ENCODE data around the gene HOMER3.
"Not testable (repeated sequence)": the region's sequence is repeated elsewhere in the genome, so short reads cannot be mapped to it uniquely, and the experiment has no call there.

Gene HOMER3

DNA sequence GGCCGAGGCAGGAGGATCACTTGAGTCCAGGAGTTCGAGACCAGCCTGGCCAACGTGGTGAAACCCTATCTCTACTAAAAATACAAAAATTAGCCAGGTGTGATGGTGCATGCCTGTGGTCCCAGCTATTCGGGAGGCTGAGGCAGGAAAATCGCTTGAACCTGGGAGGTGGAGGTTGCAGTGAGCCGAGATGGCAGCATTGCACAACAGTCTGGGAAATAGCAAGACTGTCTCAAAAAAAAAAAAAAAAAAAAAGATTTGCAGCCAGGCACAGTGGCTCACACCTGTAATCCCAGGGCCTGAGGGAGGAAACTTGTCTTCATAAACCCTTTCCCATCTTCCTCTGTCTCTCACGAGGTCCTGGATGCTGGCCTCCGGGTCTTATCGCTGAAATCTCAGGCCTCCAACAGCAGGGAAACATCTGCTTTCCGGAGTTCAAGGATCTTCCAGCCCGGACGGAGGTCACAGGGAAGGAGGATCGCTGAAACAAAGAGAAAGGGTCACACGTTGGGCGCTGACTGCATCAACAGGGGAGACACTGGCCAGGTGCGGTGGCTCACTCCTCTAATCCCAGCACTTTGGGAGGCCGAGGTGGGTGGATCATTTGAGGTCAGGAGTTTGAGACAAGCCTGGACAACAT is 11.5 kb upstream of the HOMER3 start:
- not testable (repeated sequence) for H3K36me3 ChIP-seq (ENCODE audit: control insufficient read depth, insufficient read depth, low read length); H3K56ac ChIP-seq (ENCODE audit: low read length); H3K18ac ChIP-seq (ENCODE audit: low read length); H3K4me1 ChIP-seq (ENCODE audit: control insufficient read depth, low read depth, low read length); H3K79me2 ChIP-seq (ENCODE audit: control insufficient read depth, insufficient read depth, low read length); H3K4me3 ChIP-seq (ENCODE audit: low read length); H3K9ac ChIP-seq (ENCODE audit: low read length); H3K4ac ChIP-seq (ENCODE audit: low read depth, low read length); H3K4me2 ChIP-seq (ENCODE audit: low read length); H4K5ac ChIP-seq (ENCODE audit: low read length); H2AK5ac ChIP-seq (ENCODE audit: low read length); DNase-seq; H3K79me1 ChIP-seq (ENCODE audit: low read length); H3K27ac ChIP-seq (ENCODE audit: low read depth, low read length); H3K27me3 ChIP-seq (ENCODE audit: insufficient read depth, low read length, poor library complexity); H2BK15ac ChIP-seq (replicated peaks; ENCODE audit: low read depth); H3K23ac ChIP-seq (ENCODE audit: low read length); H2BK120ac ChIP-seq (ENCODE audit: low read depth, low read length); H2BK5ac ChIP-seq (ENCODE audit: low read length); H4K8ac ChIP-seq (ENCODE audit: low read depth, low read length)
- WGBS (ENCODE audit: extremely low coverage, insufficient coverage, low lambda C conversion rate) = no CpG with 5 or more reads among the region's 17 CpGs

DNA sequence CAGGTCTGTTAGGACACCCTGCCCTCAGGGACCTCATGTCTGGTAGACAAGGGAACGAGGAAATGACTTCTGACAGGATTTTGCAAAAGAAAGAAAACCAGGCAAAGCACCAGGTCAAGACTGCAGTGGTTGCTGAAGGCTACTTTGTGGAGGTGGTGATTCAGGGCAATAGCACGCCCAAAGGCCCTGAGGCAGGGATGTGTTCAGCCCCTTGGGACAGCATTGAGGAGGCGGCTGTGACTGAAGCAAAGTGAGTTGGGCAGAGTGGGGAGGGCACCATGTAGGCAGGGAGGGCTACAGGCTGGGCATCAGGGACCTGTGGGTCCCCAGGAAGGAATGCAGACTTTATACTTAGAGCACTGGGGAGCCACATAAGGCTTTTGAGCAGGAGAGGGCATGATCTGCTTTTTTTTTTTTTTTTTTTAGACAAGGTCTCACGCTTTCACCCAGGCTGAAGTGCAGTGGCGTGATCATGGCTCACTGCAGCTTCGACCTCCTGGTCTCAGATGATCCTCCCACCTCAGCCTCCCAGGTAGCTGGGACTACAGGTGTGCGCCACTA is 10.8 kb upstream of the HOMER3 start:
- H2BK5ac ChIP-seq (ENCODE audit: low read length) = no peak overlapping the region
- no CpG with 5 or more reads among the region's 7 CpGs for WGBS (ENCODE audit: extremely low coverage, insufficient coverage, low lambda C conversion rate)
- H2BK120ac ChIP-seq (ENCODE audit: low read depth, low read length) = no peak overlapping the region

DNA sequence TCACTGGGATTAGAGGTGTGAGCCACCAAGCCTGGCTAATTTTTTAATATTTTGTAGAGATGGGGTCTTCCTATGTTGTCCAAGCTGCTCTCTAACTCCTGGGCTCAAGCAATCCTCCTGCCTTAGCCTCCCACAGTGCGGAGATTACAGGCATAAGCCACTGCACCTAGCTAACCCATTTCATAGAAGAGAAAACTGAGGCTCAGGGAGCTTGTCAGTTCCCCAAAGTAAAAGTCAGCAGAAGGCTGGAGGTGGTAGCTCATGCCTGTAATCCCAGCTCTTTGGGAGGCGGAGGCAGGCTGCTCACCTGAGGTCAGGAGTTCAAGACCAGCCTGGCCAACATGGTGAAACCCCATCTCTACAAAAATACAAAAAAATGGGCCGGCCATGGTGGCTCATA is 8.8 kb upstream of the HOMER3 start:
- Histone ChIP-seq H2BK120ac (ENCODE audit: low read depth, low read length) (no peak overlapping the region), H3K56ac (ENCODE audit: low read length) (no peak overlapping the region), H2BK15ac (replicated peaks; ENCODE audit: low read depth) (no peak overlapping the region), H3K27ac (ENCODE audit: low read depth, low read length) (no peak overlapping the region), H4K8ac (ENCODE audit: low read depth, low read length) (no peak overlapping the region), H3K27me3 (ENCODE audit: insufficient read depth, low read length, poor library complexity) (no peaks in the 10 kb centered on the region), H4K5ac (ENCODE audit: low read length) (no peak overlapping the region), H3K18ac (ENCODE audit: low read length) (no peak overlapping the region), H2AK5ac (ENCODE audit: low read length) (no peak overlapping the region), H2BK5ac (ENCODE audit: low read length) (no peak overlapping the region), H3K9ac (ENCODE audit: low read length) (no peak overlapping the region), H3K4ac (ENCODE audit: low read depth, low read length) (no peak overlapping the region), H3K4me3 (ENCODE audit: low read length) (no peak overlapping the region), H3K23ac (ENCODE audit: low read length) (no peak overlapping the region), H3K79me2 (ENCODE audit: control insufficient read depth, insufficient read depth, low read length) (no peaks in the 10 kb centered on the region), H3K4me2 (ENCODE audit: low read length) (no peak overlapping the region), H3K79me1 (ENCODE audit: low read length) (no peaks in the 10 kb centered on the region), H3K4me1 (ENCODE audit: control insufficient read depth, low read depth, low read length) (no peaks in the 10 kb centered on the region), H3K36me3 (ENCODE audit: control insufficient read depth, insufficient read depth, low read length) (no peaks in the 10 kb centered on the region)
- no CpG with 5 or more reads among the region's 3 CpGs for WGBS (ENCODE audit: extremely low coverage, insufficient coverage, low lambda C conversion rate)
- no peak for DNase-seq

More for the DNA sequence above, 10.8 kb upstream of the HOMER3 start:
- H2AK5ac ChIP-seq (ENCODE audit: low read length) = no peak overlapping the region
- no peaks in the 10 kb centered on the region for H3K79me1 ChIP-seq (ENCODE audit: low read length)
- H2BK15ac ChIP-seq (replicated peaks; ENCODE audit: low read depth) = no peak overlapping the region
- no peak overlapping the region for H3K23ac ChIP-seq (ENCODE audit: low read length)
- H3K79me2 ChIP-seq (ENCODE audit: control insufficient read depth, insufficient read depth, low read length) = no peaks in the 10 kb centered on the region
- H3K56ac ChIP-seq (ENCODE audit: low read length) = no peak overlapping the region
- no peak for DNase-seq
- no peak overlapping the region for H3K4me3 ChIP-seq (ENCODE audit: low read length)
- no peak overlapping the region for H3K4ac ChIP-seq (ENCODE audit: low read depth, low read length)
- H3K18ac ChIP-seq (ENCODE audit: low read length) = no peak overlapping the region
- H4K8ac ChIP-seq (ENCODE audit: low read depth, low read length) = no peak overlapping the region
- H3K4me1 ChIP-seq (ENCODE audit: control insufficient read depth, low read depth, low read length) = no peaks in the 10 kb centered on the region
- no peak overlapping the region for H3K27ac ChIP-seq (ENCODE audit: low read depth, low read length)
- no peak overlapping the region for H3K9ac ChIP-seq (ENCODE audit: low read length)
- no peaks in the 10 kb centered on the region for H3K27me3 ChIP-seq (ENCODE audit: insufficient read depth, low read length, poor library complexity)
- no peak overlapping the region for H3K4me2 ChIP-seq (ENCODE audit: low read length)
- H4K5ac ChIP-seq (ENCODE audit: low read length) = no peak overlapping the region
- no peaks in the 10 kb centered on the region for H3K36me3 ChIP-seq (ENCODE audit: control insufficient read depth, insufficient read depth, low read length)

DNA sequence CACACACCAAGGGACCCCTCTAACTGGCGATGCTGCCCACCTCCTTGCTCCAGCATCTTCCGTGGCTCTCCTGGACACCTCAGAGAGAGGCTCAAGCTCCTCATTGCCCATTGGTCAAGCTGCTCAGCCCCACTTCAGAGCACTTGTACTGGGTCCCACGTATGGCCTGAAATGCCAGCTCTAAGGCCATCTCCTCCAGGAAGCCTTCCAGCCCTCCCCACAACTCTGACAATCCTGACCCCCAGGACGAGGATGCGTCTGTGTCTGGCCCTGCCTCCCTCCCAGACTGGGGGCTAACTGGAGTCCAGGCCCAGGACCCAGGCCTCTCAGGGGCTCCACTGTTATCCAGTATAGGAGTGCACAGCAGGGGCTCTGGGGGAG is 7.9 kb upstream of the HOMER3 start:
- no peaks in the 10 kb centered on the region for H3K4me1 ChIP-seq (ENCODE audit: control insufficient read depth, low read depth, low read length)
- no peak overlapping the region for H3K4ac ChIP-seq (ENCODE audit: low read depth, low read length)
- no peak overlapping the region for H3K18ac ChIP-seq (ENCODE audit: low read length)
- no peaks in the 10 kb centered on the region for H3K79me1 ChIP-seq (ENCODE audit: low read length)
- H3K4me3 ChIP-seq (ENCODE audit: low read length) = no peak overlapping the region
- H3K4me2 ChIP-seq (ENCODE audit: low read length) = no peak overlapping the region
- H3K27me3 ChIP-seq (ENCODE audit: insufficient read depth, low read length, poor library complexity) = no peaks in the 10 kb centered on the region
- no CpG with 5 or more reads among the region's 5 CpGs for WGBS (ENCODE audit: extremely low coverage, insufficient coverage, low lambda C conversion rate)
- no peak overlapping the region for H3K23ac ChIP-seq (ENCODE audit: low read length)
- H3K9ac ChIP-seq (ENCODE audit: low read length) = no peak overlapping the region
- H2AK5ac ChIP-seq (ENCODE audit: low read length) = no peak overlapping the region
- H3K79me2 ChIP-seq (ENCODE audit: control insufficient read depth, insufficient read depth, low read length) = no peaks in the 10 kb centered on the region
- no peak overlapping the region for H3K56ac ChIP-seq (ENCODE audit: low read length)
- H4K5ac ChIP-seq (ENCODE audit: low read length) = no peak overlapping the region
- no peaks in the 10 kb centered on the region for H3K36me3 ChIP-seq (ENCODE audit: control insufficient read depth, insufficient read depth, low read length)
- no peak overlapping the region for H4K8ac ChIP-seq (ENCODE audit: low read depth, low read length)
- H3K27ac ChIP-seq (ENCODE audit: low read depth, low read length) = no peak overlapping the region
- no peak overlapping the region for H2BK120ac ChIP-seq (ENCODE audit: low read depth, low read length)
- DNase-seq = no peak
- no peak overlapping the region for H2BK15ac ChIP-seq (replicated peaks; ENCODE audit: low read depth)
- no peak overlapping the region for H2BK5ac ChIP-seq (ENCODE audit: low read length)

DNA sequence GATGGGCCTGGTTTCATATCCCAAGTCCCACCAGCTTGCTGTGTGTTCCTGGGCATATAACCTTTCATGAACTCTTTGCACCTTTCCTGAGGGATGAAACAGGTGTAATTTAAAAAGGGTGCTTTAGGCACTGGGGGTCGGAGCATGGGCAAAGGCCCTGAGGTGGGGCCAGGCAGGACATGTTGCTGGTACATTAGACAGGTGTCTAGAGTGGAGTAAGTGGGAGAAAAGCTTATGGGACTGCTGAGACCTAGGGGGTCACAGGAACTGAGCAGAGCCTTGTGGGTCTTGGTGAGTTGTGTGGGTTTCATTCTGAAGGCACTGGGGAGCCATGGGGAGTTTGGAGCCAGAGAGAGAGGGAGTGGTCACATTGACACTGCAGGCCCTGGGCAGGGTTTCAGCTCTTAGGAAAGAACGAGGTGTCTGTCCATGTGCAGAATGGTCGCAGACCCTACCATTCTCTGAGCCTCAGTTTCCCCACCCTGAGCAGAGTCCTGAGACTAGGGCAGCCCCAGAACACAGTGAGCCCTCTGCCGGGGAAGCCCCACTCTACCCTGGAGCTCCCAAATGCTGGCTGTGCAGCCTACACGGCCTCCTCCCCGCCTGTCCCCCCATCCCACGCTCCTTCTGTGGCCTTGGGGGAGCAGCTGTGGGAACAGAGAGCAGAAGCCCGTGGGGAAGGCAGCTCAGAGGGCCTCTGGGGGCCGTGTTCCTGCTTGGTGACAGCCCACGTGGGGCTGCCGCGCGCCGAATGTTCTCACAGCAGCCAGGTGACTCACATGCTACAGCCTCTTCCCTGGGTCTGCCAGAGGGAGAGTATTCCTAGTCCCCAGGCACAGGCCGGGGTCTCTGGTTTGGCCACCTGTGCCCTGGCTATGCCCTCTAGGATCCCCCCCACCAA is 7.3 kb upstream of the HOMER3 start:
- WGBS (ENCODE audit: extremely low coverage, insufficient coverage, low lambda C conversion rate) = no CpG with 5 or more reads among the region's 15 CpGs
- H2BK15ac ChIP-seq (replicated peaks; ENCODE audit: low read depth) = no peak overlapping the region
- no peaks in the 10 kb centered on the region for H3K79me2 ChIP-seq (ENCODE audit: control insufficient read depth, insufficient read depth, low read length)
- no peak overlapping the region for H3K9ac ChIP-seq (ENCODE audit: low read length)
- H3K4me3 ChIP-seq (ENCODE audit: low read length) = no peak overlapping the region
- no peak overlapping the region for H2AK5ac ChIP-seq (ENCODE audit: low read length)
- no peaks in the 10 kb centered on the region for H3K27me3 ChIP-seq (ENCODE audit: insufficient read depth, low read length, poor library complexity)
- no peaks in the 10 kb centered on the region for H3K79me1 ChIP-seq (ENCODE audit: low read length)
- no peaks in the 10 kb centered on the region for H3K4me1 ChIP-seq (ENCODE audit: control insufficient read depth, low read depth, low read length)
- no peaks in the 10 kb centered on the region for H3K36me3 ChIP-seq (ENCODE audit: control insufficient read depth, insufficient read depth, low read length)
- no peak overlapping the region for H3K27ac ChIP-seq (ENCODE audit: low read depth, low read length)
- no peak overlapping the region for H3K4ac ChIP-seq (ENCODE audit: low read depth, low read length)
- H3K56ac ChIP-seq (ENCODE audit: low read length) = no peak overlapping the region
- DNase-seq = no peak
- no peak overlapping the region for H3K23ac ChIP-seq (ENCODE audit: low read length)
- no peak overlapping the region for H4K8ac ChIP-seq (ENCODE audit: low read depth, low read length)
- H3K18ac ChIP-seq (ENCODE audit: low read length) = no peak overlapping the region
- no peak overlapping the region for H2BK5ac ChIP-seq (ENCODE audit: low read length)
- H2BK120ac ChIP-seq (ENCODE audit: low read depth, low read length) = no peak overlapping the region
- no peak overlapping the region for H4K5ac ChIP-seq (ENCODE audit: low read length)
- H3K4me2 ChIP-seq (ENCODE audit: low read length) = no peak overlapping the region

Data from mesendoderm (in vitro differentiated cells).